ENCODE measurements around the gene GRIK5.

Gene GRIK5

DNA sequence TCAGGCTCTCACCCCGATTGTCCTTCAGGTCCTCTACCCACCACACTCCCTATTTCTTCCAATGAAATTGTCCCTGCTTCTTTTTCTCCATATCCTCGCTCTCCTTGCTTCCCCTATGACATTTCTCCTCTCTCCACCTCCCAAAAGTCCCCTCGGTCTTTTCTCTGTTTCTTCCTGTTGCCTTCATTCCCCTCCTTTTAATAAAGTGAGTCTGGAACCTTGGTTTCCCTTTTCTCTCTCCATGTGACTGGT is 5.3 kb upstream of the GRIK5 start:
- no peak for DNase-seq

- DNase-seq: no peak
These were observed 4.7 kb upstream of the GRIK5 start for GRCh38 chr19:42074513-42075363.

- DNase-seq: no peak
These were observed 1.2 kb upstream of the GRIK5 start for GRCh38 chr19:42071247-42071646.

DNA sequence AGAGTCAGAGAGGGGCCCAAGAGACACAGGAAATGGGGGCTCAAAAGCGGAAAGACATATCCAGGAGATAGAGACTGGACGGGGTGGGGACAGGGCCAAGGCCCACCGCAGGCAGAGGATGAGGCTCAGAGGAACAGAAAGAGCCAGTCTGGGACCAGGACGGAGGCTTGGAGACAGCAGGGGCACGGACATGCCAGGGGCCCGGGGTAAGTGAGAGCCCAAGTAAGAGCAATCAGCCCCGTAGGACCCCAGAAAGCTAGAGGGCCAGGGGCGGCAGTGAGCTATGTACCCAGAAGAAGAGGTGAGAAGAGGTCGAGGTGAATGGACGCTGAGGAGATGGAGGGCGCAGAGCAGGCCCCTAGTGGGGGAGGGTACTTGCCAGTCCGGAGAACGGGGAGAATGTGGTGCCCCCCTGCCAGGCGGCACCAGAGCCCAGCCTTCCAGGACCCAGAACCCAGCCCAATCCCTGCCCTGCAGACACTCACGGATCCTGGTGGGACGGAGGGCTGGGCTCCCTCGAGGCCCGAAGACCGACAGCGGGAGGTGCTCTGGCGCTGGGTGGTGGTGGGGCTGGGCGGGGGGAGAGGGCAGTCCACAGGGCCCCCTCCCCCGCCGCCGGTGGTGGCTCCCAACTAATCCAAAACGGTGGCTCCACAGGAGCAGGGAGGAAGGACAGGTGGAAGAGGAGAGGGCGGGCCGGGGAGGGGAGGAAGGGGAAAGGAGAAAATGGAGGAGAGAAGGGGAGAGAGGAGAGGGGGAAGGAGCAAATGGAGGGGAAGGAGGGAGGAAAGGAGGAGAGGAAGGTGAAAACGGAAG is 1.0 kb downstream of the GRIK5 start:
- no peak for DNase-seq

DNA sequence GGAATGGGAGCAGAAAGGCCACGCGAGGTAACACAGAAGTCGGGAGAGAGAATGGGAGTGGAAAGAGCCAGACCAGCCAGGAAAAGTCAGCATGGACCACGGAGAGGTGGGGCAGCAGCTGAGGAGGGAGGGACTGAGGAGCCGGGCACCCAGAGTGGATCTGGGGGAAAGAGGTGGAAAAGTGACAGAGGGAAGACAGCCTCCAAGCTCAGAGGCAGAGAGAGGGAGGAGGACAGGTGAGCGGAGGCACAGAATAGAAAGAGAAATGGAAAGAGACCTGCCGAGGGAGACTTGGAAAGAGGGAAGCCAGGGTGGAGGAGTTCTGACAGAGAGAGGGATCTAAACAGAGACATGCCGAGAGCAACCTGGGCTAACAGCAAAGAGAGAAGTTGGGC is 1.6 kb downstream of the GRIK5 start:
- no peak for DNase-seq

DNA sequence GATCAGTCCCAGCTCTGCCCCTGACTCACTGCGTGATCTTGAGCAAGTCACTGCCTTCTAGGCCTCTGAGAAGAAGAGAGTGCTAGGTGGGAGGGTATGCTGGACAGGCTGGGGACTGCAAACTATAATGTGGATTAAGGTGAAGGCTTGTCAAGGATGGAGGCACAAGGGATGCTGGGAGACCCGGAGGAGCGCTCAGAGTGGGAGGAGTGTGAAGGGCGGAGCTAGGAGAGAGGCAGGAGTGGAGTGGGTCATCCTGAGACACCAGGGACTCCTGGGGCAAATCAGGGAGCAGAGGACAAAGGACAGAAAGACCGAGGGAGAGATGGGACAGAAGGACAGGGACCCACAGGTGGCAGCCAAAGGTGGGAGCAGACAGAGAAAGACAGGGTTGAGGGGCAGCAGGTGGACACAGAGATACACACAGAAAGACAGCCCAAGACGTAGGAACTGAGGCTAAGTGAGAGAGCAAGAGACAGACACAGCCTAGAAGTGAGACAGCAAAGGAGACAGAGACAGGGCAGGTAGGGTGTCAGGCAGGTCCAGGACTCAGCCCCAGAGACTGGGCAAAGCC is 2.6 kb downstream of the GRIK5 start:
- no peak for DNase-seq

DNA sequence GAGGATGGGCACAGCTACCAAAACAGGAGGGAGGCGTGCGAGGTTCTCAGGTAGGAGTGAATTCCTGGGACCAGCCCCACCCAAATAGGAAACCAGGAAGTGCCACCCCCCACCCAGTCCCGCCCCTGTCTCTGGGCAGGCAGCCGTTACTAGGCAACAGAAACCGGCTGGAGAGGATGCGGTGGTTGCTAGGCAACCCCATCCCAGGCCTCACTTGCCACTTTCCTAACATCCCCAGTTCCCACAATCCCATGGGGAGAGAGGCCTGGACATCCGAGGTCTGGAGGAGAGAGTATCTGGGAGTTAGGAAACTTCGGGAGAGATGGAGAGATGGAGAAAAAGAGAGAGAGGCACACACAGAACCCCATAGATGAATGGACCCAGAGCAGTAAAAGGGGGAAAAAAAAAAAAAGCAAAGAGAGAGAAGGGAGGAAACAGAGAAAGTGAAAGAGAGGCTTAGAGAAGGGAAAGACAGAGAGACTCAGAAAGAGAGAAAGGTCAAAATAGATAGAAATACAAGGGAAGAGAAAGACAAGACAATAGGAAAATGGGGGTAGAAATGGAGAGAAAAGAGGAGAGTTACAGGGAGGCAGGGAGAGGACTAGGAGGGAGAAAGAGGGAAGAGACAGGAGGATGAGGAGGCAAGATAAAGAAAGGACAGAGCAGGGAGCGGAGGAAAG is 3.8 kb downstream of the GRIK5 start:
- DNase-seq: peak; percentile 37

DNA sequence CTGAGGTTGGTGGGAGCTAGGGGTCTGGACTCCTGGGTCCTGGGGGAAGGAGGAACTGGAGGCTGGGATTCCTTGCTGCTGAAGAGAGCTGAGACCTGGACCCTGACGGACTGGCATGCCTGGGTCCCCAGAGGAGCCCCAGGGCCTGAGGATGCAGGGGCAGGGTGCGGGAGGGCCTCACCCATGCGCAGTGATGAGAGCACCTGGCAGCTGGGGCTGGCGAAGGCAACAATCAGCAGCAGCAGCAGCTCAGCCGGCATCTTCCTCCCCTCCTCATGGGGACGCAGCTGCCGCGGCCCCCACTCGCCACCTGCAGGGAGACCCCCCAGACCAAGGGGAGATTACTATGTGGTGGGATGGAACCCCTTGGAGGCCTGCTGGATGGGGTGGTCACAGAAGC is 4.5 kb downstream of the GRIK5 start:
- DNase-seq: no peak

- no peak for DNase-seq
These were observed 5.0 kb downstream of the GRIK5 start for GRCh38 chr19:42065051-42065450.

DNA sequence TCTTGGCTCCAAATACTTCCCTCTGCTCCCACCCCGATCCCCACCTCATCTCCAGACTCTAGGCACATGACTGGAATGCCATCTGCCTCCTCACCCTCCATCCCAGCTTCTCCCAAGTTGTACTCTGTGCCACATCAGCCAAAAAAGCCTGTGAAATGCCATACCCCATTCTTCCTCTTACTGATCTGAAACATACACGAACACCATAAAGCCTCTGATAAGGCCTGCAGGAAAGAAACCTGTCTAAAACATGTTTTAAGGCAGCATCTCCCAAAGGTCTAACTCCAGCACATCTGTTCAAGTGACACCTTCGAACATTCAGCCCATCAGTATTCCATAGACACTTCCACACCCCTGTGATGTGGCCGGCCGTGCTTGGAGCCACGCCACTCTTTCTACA is 5.6 kb downstream of the GRIK5 start:
- DNase-seq: no peak

GRCh38 chr19:42062381-42062780 is 7.6 kb downstream of the GRIK5 start:
- DNase-seq: no peak

- DNase-seq: no peak
These were observed 9.9 kb downstream of the GRIK5 start for GRCh38 chr19:42060117-42060516.

- DNase-seq: no peak
These were observed 10.8 kb downstream of the GRIK5 start for GRCh38 chr19:42059196-42059595.

DNA sequence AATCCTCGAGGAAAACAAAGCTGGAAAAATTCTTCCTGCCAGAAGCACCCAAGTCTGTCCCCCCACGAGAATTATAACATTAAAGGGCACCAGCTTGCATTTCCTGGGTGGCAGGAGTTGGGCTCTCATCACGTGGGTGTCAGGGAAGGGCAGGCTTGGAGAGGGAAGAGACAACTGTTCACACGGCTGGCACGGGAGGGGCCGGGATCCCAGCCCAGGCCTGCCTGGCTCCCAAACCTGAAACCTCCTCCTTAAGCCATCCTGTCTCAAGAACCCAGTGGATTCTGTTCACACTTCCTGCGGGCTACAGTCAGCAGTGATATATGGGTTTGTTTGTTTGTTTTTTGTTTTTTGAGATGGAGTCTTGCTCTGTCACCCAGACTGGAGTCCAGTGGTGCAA is 12.2 kb downstream of the GRIK5 start:
- DNase-seq: no peak

DNA sequence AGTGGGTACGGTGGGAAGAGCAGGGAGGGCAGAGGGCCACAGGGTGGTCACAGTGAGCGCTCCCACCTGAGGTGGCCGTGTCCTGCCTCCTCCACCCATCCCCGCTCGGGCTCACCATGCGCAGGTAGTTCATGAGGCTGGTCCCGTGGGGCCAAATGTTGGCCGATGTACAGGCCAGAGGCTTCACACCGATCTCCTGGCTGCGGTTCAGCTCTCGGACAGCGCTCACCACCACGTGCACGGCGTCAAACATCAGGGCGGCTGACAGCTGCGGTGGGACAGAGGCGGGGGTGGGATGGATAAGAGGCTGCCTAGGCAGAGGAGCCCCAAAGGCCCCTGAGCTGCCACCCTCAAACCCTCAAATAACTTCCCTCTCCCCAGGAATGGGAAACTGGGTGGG is 15.8 kb downstream of the GRIK5 start:
- no peak for DNase-seq

- no peak for DNase-seq
These were observed 16.7 kb downstream of the GRIK5 start for GRCh38 chr19:42053037-42053935.

GRCh38 chr19:42052241-42052863 is 17.7 kb downstream of the GRIK5 start:
- no peak for DNase-seq

DNA sequence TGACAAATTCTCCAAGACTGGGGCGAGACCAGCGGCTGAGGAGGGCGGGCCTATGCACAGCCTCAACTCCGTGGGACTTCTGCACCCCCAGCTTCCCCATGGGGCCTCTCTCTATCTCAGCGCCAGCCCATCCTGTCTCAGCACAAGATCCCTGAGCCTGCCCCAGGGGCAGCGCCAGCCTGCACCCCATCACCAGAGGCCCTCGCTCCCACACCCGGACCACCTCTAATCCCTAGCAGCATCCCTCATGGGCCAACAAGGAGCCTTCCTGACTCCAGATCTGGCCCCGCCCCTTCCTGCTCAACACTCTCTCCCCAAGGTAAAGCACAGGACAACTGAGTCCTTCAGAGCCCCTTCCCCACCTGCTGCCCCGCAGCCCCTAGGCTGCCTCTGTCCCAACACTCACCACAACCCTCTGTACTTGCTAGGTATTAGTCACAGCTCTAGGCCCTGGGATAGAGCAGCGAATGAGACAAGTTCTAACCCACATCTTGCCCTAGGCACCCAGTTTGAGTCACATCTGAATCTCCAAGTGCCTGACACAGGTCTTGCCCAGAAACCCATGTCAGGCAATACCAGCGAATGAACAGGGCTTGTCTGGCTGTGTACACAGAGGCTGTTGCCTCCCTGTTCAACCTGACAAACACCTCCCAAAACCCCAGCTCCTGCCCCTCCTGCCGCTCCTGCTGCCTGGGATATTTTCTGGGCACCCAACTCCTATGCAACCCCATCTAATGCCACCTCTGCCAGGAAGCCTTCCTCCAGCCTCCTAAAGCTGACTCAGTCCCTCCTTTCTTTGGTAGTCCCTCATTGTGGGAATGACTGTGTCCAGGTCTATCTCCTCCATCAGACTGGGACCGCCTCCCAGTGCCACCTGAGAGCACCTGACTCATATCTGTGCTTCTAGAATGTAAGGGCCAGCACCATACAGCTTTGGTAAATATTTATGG is 18.6 kb downstream of the GRIK5 start:
- DNase-seq: no peak

DNA sequence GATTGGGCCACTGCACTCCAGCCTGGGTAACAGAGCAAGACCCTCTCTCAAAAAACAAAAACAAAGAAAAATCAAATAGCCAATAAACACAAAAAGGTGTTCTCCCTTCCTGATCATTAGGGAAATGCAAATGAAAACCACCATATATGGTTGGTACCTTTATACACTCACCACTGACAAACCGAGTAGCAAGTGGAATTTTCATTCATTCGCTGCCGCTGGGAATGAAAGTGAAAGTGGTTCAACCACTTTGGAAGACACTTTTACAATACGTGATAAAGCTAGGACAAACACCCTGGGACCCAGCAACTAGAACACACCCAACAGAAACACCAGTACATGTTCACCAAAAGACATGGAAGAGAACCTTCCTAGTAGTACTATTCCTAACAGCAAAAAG is 21.0 kb downstream of the GRIK5 start:
- DNase-seq: no peak

GRCh38 chr19:42045575-42045974 is 24.4 kb downstream of the GRIK5 start:
- DNase-seq: no peak
